ENCODE measurements around the gene FHAD1.

The FHAD1 gene

DNA sequence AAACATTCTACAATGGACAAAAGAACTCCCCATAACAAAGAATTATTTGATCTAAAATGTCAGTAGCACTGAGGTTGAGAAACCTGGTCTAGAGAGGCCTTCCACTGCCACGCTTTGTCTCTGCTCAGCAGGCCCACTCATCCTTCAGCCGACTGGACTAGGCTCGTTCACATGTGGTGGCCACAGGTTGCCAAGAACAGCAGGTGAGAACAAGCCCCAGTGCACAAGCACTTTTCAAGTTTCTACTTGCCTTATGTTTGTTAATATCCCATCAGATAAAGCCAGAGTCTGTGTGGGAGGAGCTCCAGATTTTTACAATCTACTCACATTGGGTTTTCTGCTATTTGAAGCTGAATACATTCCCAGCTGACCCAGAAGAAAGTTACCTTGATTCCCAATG lies 153.6 kb downstream of the FHAD1 start:
- no peak for DNase-seq (ENCODE audit: low read depth)

- DNase-seq (ENCODE audit: low read depth) = no peak
These were observed 154.5 kb downstream of the FHAD1 start for GRCh38 chr1:15401391-15402055.

- DNase-seq (ENCODE audit: low read depth) = no peak
These were observed 155.9 kb downstream of the FHAD1 start for GRCh38 chr1:15402809-15403450.

GRCh38 chr1:15403962-15404580 lies 157.0 kb downstream of the FHAD1 start:
- no peak for DNase-seq (ENCODE audit: low read depth)

DNA sequence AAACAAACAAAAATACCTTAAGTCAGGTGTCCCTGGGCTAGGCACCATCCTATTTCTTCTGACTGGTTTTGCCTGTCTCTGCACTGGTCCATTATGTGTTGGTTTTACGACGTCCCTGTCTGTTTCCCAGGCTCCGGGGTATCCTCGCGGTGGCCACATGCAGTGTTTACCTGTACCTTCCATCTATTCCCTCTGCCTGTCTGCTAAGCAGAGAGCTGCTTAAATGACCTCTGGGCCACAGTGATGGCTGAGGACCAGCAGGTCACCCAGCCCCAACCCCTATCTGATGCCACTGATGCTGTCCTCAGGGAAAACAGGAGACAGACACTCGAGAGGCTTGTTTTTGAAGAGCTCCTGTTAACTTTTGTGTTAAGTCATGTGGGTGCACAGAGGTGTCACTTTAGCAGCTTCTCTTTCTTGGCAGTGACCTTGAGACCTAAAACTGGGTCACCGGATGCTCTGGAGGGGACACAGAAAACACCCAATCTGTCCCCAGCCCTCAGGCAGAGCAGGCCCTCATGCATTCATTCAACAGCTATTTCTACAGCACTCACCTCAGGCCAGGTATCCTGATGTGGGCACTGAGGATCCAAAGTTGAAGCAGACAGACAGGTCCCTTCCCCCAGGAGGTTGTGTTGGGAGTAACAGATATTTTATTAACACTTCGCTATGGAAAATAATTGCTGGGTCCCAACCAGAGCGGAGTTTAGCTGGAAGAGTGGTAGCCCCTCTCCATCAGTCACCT lies 158.3 kb downstream of the FHAD1 start:
- DNase-seq (ENCODE audit: low read depth) = no peak

DNA sequence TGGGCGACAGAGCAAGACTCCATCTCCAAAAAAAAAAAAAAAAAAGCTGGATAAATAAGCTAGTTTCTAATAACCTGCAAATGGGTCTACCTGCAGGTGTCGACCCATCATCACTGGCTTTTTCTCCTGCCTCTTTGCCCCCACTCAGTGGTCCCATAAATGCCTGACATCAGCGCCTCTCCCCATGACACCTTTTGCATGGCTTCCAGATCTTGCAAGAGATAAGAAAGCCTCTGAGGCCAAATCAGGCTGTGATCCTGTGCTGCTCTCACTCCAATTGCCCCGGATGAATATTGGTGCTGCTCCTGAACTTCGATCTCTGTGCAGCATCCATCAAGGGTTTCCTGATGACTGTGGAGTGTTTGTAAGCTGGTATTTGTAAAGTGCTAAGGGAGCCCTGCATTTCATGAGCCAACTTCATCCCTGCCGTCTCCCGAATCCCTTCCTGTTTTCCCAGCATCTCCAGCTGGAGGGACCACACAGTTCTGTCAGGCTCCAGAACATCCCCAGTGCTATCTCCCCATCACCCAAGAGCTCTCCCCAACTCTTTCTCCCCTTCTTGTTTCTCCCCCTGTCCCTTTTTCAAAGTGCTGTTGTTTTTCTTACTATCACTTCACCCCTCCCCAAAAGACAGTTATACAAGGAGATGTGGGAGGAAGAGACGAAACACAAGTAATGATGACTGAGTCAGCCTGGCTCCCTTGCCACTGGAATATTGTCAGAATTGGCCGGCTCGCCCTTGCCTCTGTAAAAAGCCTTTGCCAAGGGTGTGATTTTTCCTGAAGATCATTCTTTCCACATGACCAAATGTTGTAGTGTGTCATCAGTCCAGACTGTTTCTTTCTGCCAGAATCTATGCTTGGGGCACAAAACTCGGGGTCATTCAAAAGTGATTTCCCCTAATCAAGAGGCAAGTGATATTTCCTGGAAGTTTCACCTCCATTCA lies 159.9 kb downstream of the FHAD1 start:
- no peak for DNase-seq (ENCODE audit: low read depth)

DNA sequence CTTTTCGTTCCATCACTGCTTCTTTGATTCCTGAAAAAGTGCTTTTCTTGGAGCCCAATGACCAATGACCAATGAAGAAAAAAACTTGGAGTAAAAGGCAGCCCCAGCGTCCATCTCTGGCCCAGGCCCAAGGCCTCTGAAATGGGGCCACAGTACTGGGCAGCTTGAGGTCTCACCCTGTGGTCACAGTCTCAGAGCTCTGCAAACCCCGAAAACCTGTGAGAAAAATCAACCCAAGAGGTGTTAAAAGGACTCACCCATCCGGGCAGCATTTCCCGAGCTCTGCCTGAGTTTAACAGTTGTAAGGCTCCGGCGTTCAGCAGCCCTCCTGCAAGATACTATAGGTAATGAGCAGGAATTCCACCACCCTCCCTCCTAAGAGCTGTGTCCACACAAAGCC lies 160.6 kb downstream of the FHAD1 start:
- no peak for DNase-seq (ENCODE audit: low read depth)

- DNase-seq (ENCODE audit: low read depth) = no peak
These were observed 161.9 kb downstream of the FHAD1 start for GRCh38 chr1:15408890-15409387.

GRCh38 chr1:15409388-15410222 lies 162.6 kb downstream of the FHAD1 start, which contains the start of gene EFHD2:
Gene EFHD2, plus strand, starts transcription at chr1:15409888. Its CDS starts 84 bp downstream, at chr1:15409972.
- peak; percentile 63 for DNase-seq (ENCODE audit: low read depth)

GRCh38 chr1:15410223-15410883 lies 163.3 kb downstream of the FHAD1 start:
- DNase-seq (ENCODE audit: low read depth) = no peak

DNA sequence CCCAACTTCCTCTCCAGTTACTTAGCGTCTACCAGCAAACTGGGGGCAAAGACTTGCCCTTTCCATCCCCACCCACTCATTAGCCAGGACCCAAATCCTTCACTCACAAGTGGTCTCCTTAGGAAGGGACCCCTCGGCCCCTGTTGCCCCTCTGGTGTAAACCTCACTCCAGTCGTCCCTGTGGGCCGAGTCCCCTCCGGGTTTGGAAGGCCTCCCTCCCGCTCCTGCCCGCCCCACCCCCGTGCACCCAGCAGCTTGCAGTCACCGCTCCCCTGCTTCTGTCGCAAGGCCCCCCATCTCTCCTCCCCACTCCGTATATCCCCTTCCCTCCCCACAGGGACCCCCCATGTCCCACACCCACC lies 163.8 kb downstream of the FHAD1 start:
- DNase-seq (ENCODE audit: low read depth) = no peak

DNA sequence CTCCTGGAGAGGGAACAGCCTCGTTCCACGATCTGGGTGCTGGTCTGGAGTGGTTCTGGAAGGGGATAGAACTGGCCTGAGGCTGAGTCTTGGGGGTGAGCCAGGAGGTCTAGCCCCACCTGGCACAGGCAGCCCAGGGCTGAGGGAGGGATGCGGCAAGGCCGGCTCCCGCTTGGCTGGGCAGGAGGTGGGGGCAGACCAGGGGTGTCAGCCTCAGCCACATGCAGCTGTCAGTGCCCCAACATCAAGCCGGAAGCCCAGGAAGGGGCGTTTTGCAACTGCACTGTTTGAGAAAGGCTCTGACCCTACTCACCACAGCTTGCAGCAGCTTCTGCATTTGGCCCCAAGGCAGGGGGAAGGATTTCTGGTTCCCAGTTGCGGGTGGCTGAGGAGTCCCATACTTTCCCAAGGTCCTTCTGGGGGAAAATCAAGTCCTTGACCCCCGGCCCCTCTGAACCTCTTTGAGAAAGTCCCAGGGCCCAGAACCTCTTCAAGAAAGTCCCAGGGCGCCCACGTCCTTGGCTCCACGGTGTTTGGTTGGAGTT lies 164.6 kb downstream of the FHAD1 start:
- DNase-seq (ENCODE audit: low read depth) = no peak

DNA sequence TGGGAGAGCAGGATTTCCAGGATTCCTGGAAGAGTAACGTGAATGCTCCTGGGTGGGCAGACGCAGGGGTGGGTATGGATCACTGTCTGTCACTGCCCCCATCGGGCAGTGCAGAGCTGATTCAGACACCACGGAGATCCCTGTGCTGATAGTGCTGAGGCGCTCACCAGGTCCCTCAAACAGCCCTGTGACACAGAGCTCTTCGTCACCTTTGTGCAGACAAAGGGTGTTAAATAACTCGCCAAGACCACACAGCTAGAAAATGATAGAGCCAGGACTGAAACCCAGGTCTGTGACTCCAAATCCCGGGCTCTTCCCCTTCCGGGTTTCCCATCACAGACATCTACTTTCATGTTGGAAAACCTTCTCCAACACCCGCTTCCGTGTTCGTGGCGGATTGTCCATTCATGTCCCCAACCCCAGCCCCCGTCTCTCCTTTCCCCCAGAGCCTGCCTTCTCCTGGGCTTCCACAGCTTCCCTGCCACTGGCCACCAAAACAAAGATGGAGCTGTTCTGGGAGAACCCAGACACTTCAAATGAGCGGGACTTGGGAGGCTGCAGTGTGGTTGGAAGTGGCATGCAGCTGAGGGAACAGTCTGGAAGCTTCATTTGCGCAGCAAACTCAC lies 165.3 kb downstream of the FHAD1 start:
- no peak for DNase-seq (ENCODE audit: low read depth)

DNA sequence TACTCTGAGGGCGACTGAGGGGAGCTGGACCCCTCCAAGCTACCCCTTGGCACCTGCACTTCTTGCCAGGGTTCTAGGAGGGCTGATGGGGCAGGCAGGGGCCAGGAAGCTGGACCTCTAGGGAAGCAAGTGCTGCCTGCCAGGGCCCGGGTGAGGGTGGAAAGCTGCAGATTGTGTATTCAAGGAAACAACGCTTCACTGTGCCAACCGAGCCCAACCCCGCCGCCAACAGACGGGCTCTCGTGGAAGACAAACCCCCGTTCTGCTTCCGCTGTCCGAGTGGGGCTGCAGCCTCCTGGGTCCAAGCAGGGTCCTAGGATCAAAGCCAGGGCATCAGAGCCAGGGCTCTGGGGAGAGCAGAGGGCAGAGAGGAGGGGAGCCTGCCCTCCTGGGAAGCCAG lies 165.8 kb downstream of the FHAD1 start:
- no peak for DNase-seq (ENCODE audit: low read depth)

DNA sequence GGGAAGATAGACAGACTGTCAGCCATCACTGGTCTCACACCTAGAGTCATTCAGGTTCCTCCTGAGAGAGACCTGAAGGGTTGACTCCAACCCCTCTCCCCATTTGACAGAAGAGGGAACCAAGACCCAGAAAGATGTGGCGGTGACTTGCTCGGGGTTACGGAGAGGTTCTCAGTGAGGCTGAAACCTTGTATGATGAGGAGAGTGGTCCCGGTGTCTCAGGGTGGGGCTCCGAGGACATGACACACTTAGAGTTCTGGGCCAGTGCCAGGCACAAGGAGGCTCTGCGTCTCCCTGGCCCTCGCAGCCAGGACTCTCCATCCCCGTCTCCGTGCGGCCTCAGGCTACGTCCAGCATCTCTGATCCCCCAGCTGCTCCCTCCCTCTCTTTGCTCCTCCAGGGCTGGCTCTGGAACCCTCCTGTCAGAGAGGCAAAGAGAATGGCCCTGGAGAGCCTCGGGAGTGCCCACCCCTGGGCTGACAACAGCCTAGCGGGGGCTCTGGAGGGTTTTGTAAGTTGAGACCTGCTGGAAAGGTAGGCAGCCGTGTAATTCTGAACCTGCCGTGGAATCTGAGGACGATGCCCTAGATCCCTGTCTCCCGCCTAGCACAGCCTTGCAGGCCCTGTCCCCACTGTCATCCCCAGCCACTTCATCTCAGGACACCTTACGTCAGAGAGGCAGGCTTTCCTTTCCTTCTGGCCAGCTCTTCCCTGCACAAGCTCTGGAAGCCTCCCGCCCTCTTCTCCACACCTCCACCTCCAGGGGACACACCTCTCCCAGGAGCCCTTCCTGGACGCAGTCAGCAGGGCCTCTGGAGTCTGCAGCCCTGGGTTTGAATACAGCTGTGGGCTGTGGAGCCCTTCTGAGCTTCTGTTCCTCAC lies 166.8 kb downstream of the FHAD1 start:
- no peak for DNase-seq (ENCODE audit: low read depth)

- no peak for DNase-seq (ENCODE audit: low read depth)
These were observed 167.5 kb downstream of the FHAD1 start for GRCh38 chr1:15414445-15414983.

DNA sequence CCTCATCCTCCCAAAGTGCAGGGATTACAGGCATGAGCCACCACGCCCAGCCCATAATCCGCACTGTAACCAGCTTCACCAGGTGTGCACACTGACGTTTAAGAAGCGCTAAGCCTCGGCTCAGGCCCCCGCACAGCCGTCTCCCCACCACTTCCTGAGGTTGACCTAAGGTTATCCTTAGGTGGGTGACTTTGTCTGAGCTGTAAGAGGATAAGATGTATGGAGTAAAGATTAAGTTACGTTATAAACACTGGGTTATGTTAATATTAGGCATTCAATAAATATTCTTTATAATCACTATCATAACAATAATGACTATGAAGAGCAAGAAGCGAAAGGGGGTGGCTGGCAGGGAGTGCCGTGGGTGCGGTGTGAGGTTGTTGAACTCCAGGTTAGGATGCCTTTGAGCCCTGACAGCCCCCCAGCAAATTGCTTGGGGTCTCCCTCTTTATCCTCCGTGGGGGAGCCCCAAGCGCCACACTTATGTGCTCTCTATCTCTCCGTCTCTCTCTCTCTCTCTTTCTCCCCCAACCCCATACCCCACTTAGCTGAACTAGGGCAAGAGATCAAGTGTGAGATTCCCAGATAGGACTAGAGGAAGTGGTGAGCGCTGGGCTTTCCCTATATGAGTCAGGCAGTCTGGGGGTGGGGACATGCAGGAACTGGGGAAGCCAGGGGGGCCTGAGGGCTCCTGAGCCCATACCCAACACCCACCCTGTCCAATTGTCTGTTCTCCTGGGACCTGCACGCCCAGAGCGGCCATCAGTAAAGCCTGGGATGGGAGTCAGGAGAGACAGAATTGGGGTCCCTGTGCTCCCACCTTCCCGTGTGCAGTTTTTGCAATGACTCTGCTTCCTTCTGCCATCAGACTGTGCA lies 170.3 kb downstream of the FHAD1 start:
- peak; percentile 84 for DNase-seq (ENCODE audit: low read depth)

All from CMK (cell line).